Measurements from ENCODE around the gene GMDS.
"Not testable (repeated sequence)": the region's sequence is repeated elsewhere in the genome, so short reads cannot be mapped to it uniquely, and the experiment has no call there.

The GMDS gene

GRCh38 chr6:1850121-1850839 lies 395.1 kb downstream of the GMDS start:
- H3K9me3 ChIP-seq (ENCODE audit: insufficient read depth, low read length), result no peaks in the 10 kb centered on the region
- peaks cover 36% of the 10 kb centered on the region for H3K4me1 ChIP-seq (ENCODE audit: low read length)
- TF ChIP-seq EZH2phosphoT487 (IDR thresholded peaks at IDR 0.05; ENCODE audit: low read depth) (no peak), CTCF (IDR thresholded peaks at IDR 0.05; ENCODE audit: low read depth, low read length) (no peak)
- H2AFZ ChIP-seq (ENCODE audit: low read depth, low read length), result peak overlapping the region; percentile 85
- no peaks in the 10 kb centered on the region for H4K20me1 ChIP-seq (ENCODE audit: insufficient read depth, low read length)
- no peaks in the 10 kb centered on the region for H3K79me2 ChIP-seq (ENCODE audit: low read length)
- H3K27ac ChIP-seq (ENCODE audit: low read length), result peak overlapping the region; percentile 32
- H3K4me2 ChIP-seq (ENCODE audit: low read length), result peak overlapping the region; percentile 32
- H3K27me3 ChIP-seq (ENCODE audit: low read depth, low read length), result no peaks in the 10 kb centered on the region
- no peaks in the 10 kb centered on the region for H3K36me3 ChIP-seq (replicated peaks; ENCODE audit: low read depth, low read length)
- no peak overlapping the region; the same call in 1 of the 2 replicates for H3K9ac ChIP-seq (ENCODE audit: low read length)
- H3K4me3 ChIP-seq (ENCODE audit: low read length), result no peak overlapping the region

GRCh38 chr6:1849691-1850090 lies 395.7 kb downstream of the GMDS start:
- H3K27ac ChIP-seq (ENCODE audit: low read length), result peak overlapping the region; percentile 32
- peak overlapping the region; percentile 32 for H3K4me2 ChIP-seq (ENCODE audit: low read length)
- TF ChIP-seq CTCF (IDR thresholded peaks at IDR 0.05; ENCODE audit: low read depth, low read length) (no peak), EZH2phosphoT487 (IDR thresholded peaks at IDR 0.05; ENCODE audit: low read depth) (no peak)

GRCh38 chr6:1848752-1849151 lies 396.7 kb downstream of the GMDS start:
- Histone ChIP-seq H2AFZ (ENCODE audit: low read depth, low read length) (no peak overlapping the region), H3K9me3 (ENCODE audit: insufficient read depth, low read length) (no peaks in the 10 kb centered on the region), H3K79me2 (ENCODE audit: low read length) (no peaks in the 10 kb centered on the region), H3K9ac (ENCODE audit: low read length) (no peak overlapping the region), H3K36me3 (replicated peaks; ENCODE audit: low read depth, low read length) (no peaks in the 10 kb centered on the region), H3K4me3 (ENCODE audit: low read length) (no peak overlapping the region), H4K20me1 (ENCODE audit: insufficient read depth, low read length) (no peaks in the 10 kb centered on the region), H3K4me2 (ENCODE audit: low read length) (no peak overlapping the region), H3K4me1 (ENCODE audit: low read length) (peaks cover 21% of the 10 kb centered on the region), H3K27me3 (ENCODE audit: low read depth, low read length) (no peaks in the 10 kb centered on the region), H3K27ac (ENCODE audit: low read length) (no peak overlapping the region)
- no peak for TF ChIP-seq CTCF (IDR thresholded peaks at IDR 0.05; ENCODE audit: low read depth, low read length)
- TF ChIP-seq EZH2phosphoT487 (IDR thresholded peaks at IDR 0.05; ENCODE audit: low read depth), result no peak

More at GRCh38 chr6:1849691-1850090, 395.7 kb downstream of the GMDS start:
- H3K4me3 ChIP-seq (ENCODE audit: low read length), result no peak overlapping the region
- H3K36me3 ChIP-seq (replicated peaks; ENCODE audit: low read depth, low read length), result no peaks in the 10 kb centered on the region
- no peaks in the 10 kb centered on the region for H3K27me3 ChIP-seq (ENCODE audit: low read depth, low read length)
- no peaks in the 10 kb centered on the region for H3K9me3 ChIP-seq (ENCODE audit: insufficient read depth, low read length)
- no peaks in the 10 kb centered on the region for H4K20me1 ChIP-seq (ENCODE audit: insufficient read depth, low read length)
- peak overlapping the region; percentile 85 for H2AFZ ChIP-seq (ENCODE audit: low read depth, low read length)
- H3K79me2 ChIP-seq (ENCODE audit: low read length), result no peaks in the 10 kb centered on the region
- no peak overlapping the region; the same call in 1 of the 2 replicates for H3K9ac ChIP-seq (ENCODE audit: low read length)
- peaks cover 30% of the 10 kb centered on the region for H3K4me1 ChIP-seq (ENCODE audit: low read length)

GRCh38 chr6:1846611-1847010 lies 398.8 kb downstream of the GMDS start:
- Histone ChIP-seq H3K27me3 (ENCODE audit: low read depth, low read length) (no peaks in the 10 kb centered on the region), H3K4me1 (ENCODE audit: low read length) (peaks cover 17% of the 10 kb centered on the region), H3K9ac (ENCODE audit: low read length) (no peak overlapping the region), H3K27ac (ENCODE audit: low read length) (no peak overlapping the region), H3K4me3 (ENCODE audit: low read length) (no peak overlapping the region), H2AFZ (ENCODE audit: low read depth, low read length) (no peak overlapping the region), H3K36me3 (replicated peaks; ENCODE audit: low read depth, low read length) (no peaks in the 10 kb centered on the region), H4K20me1 (ENCODE audit: insufficient read depth, low read length) (no peaks in the 10 kb centered on the region), H3K79me2 (ENCODE audit: low read length) (no peaks in the 10 kb centered on the region), H3K4me2 (ENCODE audit: low read length) (no peak overlapping the region), H3K9me3 (ENCODE audit: insufficient read depth, low read length) (no peaks in the 10 kb centered on the region)
- TF ChIP-seq CTCF (IDR thresholded peaks at IDR 0.05; ENCODE audit: low read depth, low read length) (no peak), EZH2phosphoT487 (IDR thresholded peaks at IDR 0.05; ENCODE audit: low read depth) (no peak)

- peaks cover 16% of the 10 kb centered on the region for H3K4me1 ChIP-seq (ENCODE audit: low read length)
- H3K79me2 ChIP-seq (ENCODE audit: low read length); H3K27me3 ChIP-seq (ENCODE audit: low read depth, low read length); H3K9me3 ChIP-seq (ENCODE audit: insufficient read depth, low read length); H3K4me3 ChIP-seq (ENCODE audit: low read length); H3K27ac ChIP-seq (ENCODE audit: low read length); H2AFZ ChIP-seq (ENCODE audit: low read depth, low read length); H3K36me3 ChIP-seq (replicated peaks; ENCODE audit: low read depth, low read length); H3K9ac ChIP-seq (ENCODE audit: low read length); H3K4me2 ChIP-seq (ENCODE audit: low read length); H4K20me1 ChIP-seq (ENCODE audit: insufficient read depth, low read length): not testable (repeated sequence)
Observed at GRCh38 chr6:1845543-1845942, 399.9 kb downstream of the GMDS start.

Data from OCI-LY3 (cell line).